ENCODE results near the gene DHX29. TPM values are rescaled to one million over a fixed set of nuclear protein-coding genes. Genes with fewer than 3 reads are reported as not detected.

The DHX29 gene
- total RNA-seq, 1 experiment from 2014 or later = 30.3 TPM

- H2BK5ac ChIP-seq (ENCODE audit: insufficient read length, low read length) = no peak overlapping the region
- no peak overlapping the region for H4K91ac ChIP-seq (ENCODE audit: insufficient read length, low read depth, low read length)
- H3K4me2 ChIP-seq (ENCODE audit: insufficient read depth, insufficient read length, low read length) = no peak overlapping the region
- no peak overlapping the region for H3K23ac ChIP-seq (ENCODE audit: insufficient read length, low read depth, low read length)
- no peaks in the 10 kb centered on the region for H3K27me3 Mint-ChIP-seq (ENCODE audit: low read depth)
- no peak overlapping the region for H3T11ph ChIP-seq (ENCODE audit: low read length)
- no peaks in the 10 kb centered on the region for H4K20me1 ChIP-seq (ENCODE audit: control insufficient read depth, insufficient read depth, insufficient read length)
- H3K27ac Mint-ChIP-seq = no peak overlapping the region
- no peaks in the 10 kb centered on the region for H3K79me2 ChIP-seq (ENCODE audit: insufficient read depth, low read length)
- H3K4ac ChIP-seq (ENCODE audit: low read depth, low read length) = no peak overlapping the region
- H2BK20ac ChIP-seq (ENCODE audit: low read depth, low read length, poor library complexity, severe bottlenecking) = no peak overlapping the region
- WGBS (ENCODE audit: extremely low coverage, insufficient read length, low lambda C conversion rate) = no CpG with 5 or more reads among the region's 3 CpGs
- H3K79me1 ChIP-seq (ENCODE audit: insufficient read depth, low read depth, low read length, poor library complexity, severe bottlenecking) = no peaks in the 10 kb centered on the region
- H3K9me3 ChIP-seq (ENCODE audit: control insufficient read depth, low read depth, low read length) = no peaks in the 10 kb centered on the region
- H3K9ac ChIP-seq (ENCODE audit: extremely low read depth, insufficient read length, low read length) = no peak overlapping the region
- H3K27me3 ChIP-seq (ENCODE audit: insufficient read depth, low read length) = no peaks in the 10 kb centered on the region
- no peak overlapping the region for H4K5ac ChIP-seq (ENCODE audit: insufficient read length, low read depth, low read length)
- no peak overlapping the region for H4K8ac ChIP-seq (replicated peaks; ENCODE audit: insufficient read length, low read depth, low read length)
- H2BK15ac ChIP-seq (ENCODE audit: low read depth, low read length) = no peak overlapping the region
- TF ChIP-seq CTCF (conservative IDR thresholded peaks at IDR 0.05) = no peak
- H3K23me2 ChIP-seq (ENCODE audit: insufficient read length, low read depth, low read length, poor library complexity, severe bottlenecking) = no peaks in the 10 kb centered on the region
- peaks cover 2 to 27% (median 16%) of the 10 kb centered on the region in 3 experiments; a peak in 6 of 7 replicates for H3K36me3 Mint-ChIP-seq (ENCODE audit: insufficient read depth in 1 of 3, low read depth in 3 of 3)
- H2AK5ac ChIP-seq (ENCODE audit: insufficient read length, low read length) = no peak overlapping the region
- no peak overlapping the region for H3K4me3 Mint-ChIP-seq
- peaks cover 2 to 4% of the 10 kb centered on the region in 2 experiments; a peak in 2 of 4 replicates for H3K4me1 Mint-ChIP-seq
- no peaks in the 10 kb centered on the region for H3K4me1 ChIP-seq (ENCODE audit: insufficient read depth, low read length)
- no peak overlapping the region for H3K56ac ChIP-seq (ENCODE audit: insufficient read length, low read depth, low read length)
- H3K9me3 Mint-ChIP-seq = no peaks in the 10 kb centered on the region
- DNase-seq = no peak
- H2BK12ac ChIP-seq (ENCODE audit: insufficient read length, low read depth, low read length) = no peak overlapping the region
- H2AFZ ChIP-seq (ENCODE audit: low read length) = no peak overlapping the region
- H3K18ac ChIP-seq (ENCODE audit: insufficient read length, low read depth, low read length) = no peak overlapping the region
- H3K27ac ChIP-seq (ENCODE audit: insufficient read length, low read depth, low read length) = no peak overlapping the region
- no peak overlapping the region for H2BK120ac ChIP-seq (ENCODE audit: low read depth, low read length, poor library complexity, severe bottlenecking)
- no peak overlapping the region for H3K14ac ChIP-seq (ENCODE audit: insufficient read depth, low read length)
Observed at GRCh38 chr5:55258339-55258738, 49.2 kb downstream of the DHX29 start.

All from H9 (cell line).